BE2C (cell line): ENCODE measurements around the gene DRAP1.
A peak's percentile ranks its signal among the peaks of the same experiment; 100 is the strongest.

ENCODE experiments used
- DNase-seq: peaks from one replicate; pipeline ENCODE4 v3.0.0-alpha.2; 2020
- H3K27me3 ChIP-seq: fragments of 250-450 bp; sonication (Bioruptor Pico); 2 replicates; pipeline ENCODE4 v1.5.1; 2020; ENCODE audit warnings: mild to moderate bottlenecking
- H3K36me3 ChIP-seq: fragments of 250-450 bp; sonication (Bioruptor Pico); 2 replicates; pipeline ENCODE4 v1.5.1; 2020; ENCODE audit warnings: mild to moderate bottlenecking
- H3K4me1 ChIP-seq: fragments of 250-450 bp; sonication (Bioruptor Pico); 2 replicates; pipeline ENCODE4 v1.5.1; 2020
- H3K4me3 ChIP-seq: 2 replicates; pipeline ENCODE4 v1.5.1; 2011; ENCODE audit warnings: low read depth, low read length
- H3K9me3 ChIP-seq: fragments of 250-450 bp; sonication (Bioruptor Pico); 2 replicates; pipeline ENCODE4 v1.5.1; 2020
- CTCF ChIP-seq: IDR thresholded peaks from 2 replicates; pipeline ENCODE4 v1.5.1; 2012; ENCODE audit warnings: mild to moderate bottlenecking, low read depth, low read length

The DRAP1 gene

GRCh38 chr11:65912845-65913244 is 6.4 kb upstream of the DRAP1 start:
- Histone ChIP-seq H3K4me1 (peaks cover 14% of the 10 kb centered on the region), H3K27me3 (peaks cover 2% of the 10 kb centered on the region), H3K9me3 (no peaks in the 10 kb centered on the region), H3K4me3 (no peak overlapping the region), H3K36me3 (no peaks in the 10 kb centered on the region)
- DNase-seq, result no peak
- TF ChIP-seq CTCF, result no peak

DNA sequence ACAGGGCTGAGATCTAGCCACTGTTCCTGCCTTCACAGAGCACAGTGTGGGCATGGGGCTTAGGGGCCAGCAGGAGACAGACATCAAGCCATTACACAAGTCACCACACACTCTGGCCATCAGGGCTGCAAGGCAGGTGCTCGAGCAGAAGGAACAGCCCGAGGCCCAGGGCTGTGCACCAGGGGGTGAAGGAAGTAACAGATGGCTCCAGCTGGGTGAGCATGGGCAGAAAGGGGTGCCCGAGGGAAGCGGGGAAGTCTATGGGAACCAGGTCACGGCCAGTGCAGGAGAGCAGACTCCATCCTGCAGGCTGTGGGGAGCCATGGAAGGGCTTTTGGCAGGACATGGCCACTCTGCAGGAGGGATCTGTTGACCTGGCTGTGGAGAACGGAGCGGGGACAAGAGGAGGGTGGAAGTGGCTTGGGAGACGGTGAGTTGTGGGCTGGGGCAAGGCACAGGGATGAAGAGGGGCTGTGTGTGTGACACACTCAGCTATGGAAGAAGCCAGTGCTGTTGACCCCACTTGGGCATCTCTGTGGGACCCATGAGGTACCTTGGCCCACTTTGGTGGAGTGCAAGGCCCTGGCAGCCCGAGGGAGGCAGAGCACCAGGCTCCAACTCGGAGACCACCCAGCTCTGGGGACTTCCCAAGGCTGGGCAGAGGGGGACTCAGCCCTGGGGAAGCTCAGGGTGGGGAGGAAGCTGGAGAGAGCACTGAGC is 4.0 kb upstream of the DRAP1 start:
- Histone ChIP-seq H3K36me3 (no peaks in the 10 kb centered on the region), H3K4me3 (no peak overlapping the region; the same call in 1 of the 2 replicates), H3K4me1 (peaks cover 14% of the 10 kb centered on the region), H3K9me3 (no peaks in the 10 kb centered on the region), H3K27me3 (no peaks in the 10 kb centered on the region)
- no peak for DNase-seq
- TF ChIP-seq CTCF, result no peak

GRCh38 chr11:65915821-65916251 is 3.4 kb upstream of the DRAP1 start:
- DNase-seq, result peak; percentile 81
- H3K4me1 ChIP-seq, result peaks cover 14% of the 10 kb centered on the region
- H3K36me3 ChIP-seq, result no peaks in the 10 kb centered on the region
- H3K27me3 ChIP-seq, result no peaks in the 10 kb centered on the region
- no peaks in the 10 kb centered on the region for H3K9me3 ChIP-seq
- no peak overlapping the region; the same call in 1 of the 2 replicates for H3K4me3 ChIP-seq
- no peak for TF ChIP-seq CTCF

GRCh38 chr11:65916391-65916790 is 2.8 kb upstream of the DRAP1 start:
- Histone ChIP-seq H3K4me3 (no peak overlapping the region), H3K36me3 (no peaks in the 10 kb centered on the region), H3K4me1 (peaks cover 14% of the 10 kb centered on the region), H3K9me3 (no peaks in the 10 kb centered on the region), H3K27me3 (no peaks in the 10 kb centered on the region)
- DNase-seq, result no peak
- no peak for TF ChIP-seq CTCF

DNA sequence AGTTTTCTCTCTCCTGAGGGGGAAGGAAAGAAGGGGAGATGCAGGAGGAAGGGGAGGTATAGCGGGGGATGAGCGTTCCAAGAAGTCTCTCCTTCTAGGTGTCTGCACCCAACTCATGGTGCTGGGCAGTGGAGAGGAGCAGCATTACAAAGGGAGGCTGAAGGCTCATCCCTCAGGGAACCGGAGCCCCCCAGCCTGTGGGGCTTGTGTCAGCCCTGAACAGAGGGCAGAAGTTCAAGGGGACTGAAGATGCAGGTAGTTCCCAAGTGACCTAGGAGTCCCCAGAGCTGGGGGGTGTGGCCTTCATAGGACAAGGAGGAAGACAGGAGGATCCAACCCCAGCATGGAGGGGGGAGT is 2.2 kb upstream of the DRAP1 start:
- TF ChIP-seq CTCF, result no peak
- DNase-seq, result no peak
- Histone ChIP-seq H3K4me1 (peaks cover 14% of the 10 kb centered on the region), H3K4me3 (no peak overlapping the region), H3K36me3 (no peaks in the 10 kb centered on the region), H3K9me3 (no peaks in the 10 kb centered on the region), H3K27me3 (no peaks in the 10 kb centered on the region)

- Histone ChIP-seq H3K4me1 (peaks cover 14% of the 10 kb centered on the region), H3K9me3 (no peaks in the 10 kb centered on the region), H3K36me3 (no peaks in the 10 kb centered on the region), H3K4me3 (peak overlapping the region; percentile 98), H3K27me3 (no peaks in the 10 kb centered on the region)
- no peak for TF ChIP-seq CTCF
- no peak for DNase-seq
These were observed 1.6 kb upstream of the DRAP1 start for GRCh38 chr11:65917434-65918210.
